Activated gamma-delta T cell (primary cell): ENCODE measurements around the gene GPRC5C.
"Not testable (repeated sequence)": the region's sequence is repeated elsewhere in the genome, so short reads cannot be mapped to it uniquely, and the experiment has no call there.

ENCODE experiments used
- DNase-seq: peaks from one replicate; lab custom pipeline; 2025; lab: John Stamatoyannopoulos, UW

GPRC5C gene

GRCh38 chr17:74474043-74474792 lies 42.3 kb downstream of the GPRC5C start:
- DNase-seq: no peak

GRCh38 chr17:74475189-74475588 lies 43.3 kb downstream of the GPRC5C start:
- no peak for DNase-seq

DNA sequence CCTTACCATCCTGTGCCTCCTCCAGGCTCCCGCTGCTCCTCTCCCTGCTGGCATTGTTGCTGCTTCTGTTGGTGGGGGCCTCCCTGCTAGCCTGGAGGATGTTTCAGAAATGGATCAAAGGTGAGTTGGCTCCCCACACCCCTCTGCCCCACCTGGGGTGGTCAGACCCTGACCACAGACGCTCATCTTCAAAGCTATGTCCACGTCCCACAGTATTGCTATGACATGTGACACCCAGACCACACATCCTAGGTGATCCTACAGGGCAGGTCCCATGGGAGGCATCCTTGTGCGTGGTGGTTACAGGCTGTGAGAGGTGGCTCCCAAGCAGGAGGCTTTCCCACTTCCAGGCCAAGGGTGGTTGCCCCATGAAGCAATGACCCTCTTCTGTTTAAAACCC lies 45.5 kb downstream of the GPRC5C start:
- DNase-seq: no peak

DNA sequence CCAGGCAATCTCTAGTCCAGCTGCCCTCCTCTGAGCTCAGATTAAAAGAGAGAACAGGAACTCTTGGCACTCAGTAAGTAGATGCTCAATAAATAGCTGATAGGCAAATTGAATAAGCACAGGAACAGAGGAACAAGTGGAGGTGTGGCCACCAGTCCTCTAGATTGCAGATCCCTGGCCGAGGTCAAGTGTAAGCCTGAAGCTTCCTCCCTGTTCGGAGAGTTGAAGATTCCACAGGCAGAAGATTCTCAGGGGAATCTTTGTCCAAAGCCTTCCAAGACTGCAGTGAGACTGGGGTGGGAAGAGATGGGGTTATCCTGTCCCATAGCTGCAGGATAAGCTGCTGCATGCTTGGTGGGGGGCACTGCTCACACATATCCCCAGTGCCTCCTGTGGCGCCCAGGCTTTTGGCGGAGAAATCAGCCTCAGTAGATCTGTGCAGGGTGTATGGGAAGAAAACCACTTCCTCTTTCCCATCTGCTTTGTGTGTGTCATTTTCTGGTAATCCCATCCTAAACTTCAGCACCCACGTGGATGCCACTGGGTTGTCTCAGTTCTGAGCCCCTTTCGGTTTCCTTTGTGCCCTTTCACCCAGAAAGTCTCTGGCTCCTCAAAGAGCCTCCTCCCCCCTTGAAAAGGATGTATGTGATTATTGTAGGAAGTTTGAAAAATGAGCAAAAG lies 46.7 kb downstream of the GPRC5C start:
- DNase-seq: no peak

DNA sequence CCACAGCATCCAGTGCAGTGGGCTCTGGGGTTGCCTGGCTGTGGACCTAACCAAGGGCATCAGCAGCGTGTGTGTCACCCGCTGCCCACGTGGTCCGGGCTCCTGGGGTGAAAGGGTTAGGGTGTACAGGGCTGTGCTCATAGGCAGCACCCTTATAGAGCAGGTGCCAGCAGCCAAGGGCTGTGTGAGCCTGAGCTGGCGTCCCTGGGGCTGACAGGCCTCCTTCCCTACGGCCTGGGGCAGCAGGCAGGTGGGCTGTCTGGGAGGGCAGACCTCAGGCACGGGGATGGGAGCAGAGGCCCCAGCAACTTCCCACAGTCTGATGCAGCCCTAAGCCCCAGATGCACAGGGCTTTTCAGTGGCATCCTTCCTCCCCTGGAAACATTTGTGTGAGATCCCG lies 48.4 kb downstream of the GPRC5C start:
- DNase-seq: no peak

GRCh38 chr17:74481621-74482020 lies 49.7 kb downstream of the GPRC5C start:
- DNase-seq: no peak

DNA sequence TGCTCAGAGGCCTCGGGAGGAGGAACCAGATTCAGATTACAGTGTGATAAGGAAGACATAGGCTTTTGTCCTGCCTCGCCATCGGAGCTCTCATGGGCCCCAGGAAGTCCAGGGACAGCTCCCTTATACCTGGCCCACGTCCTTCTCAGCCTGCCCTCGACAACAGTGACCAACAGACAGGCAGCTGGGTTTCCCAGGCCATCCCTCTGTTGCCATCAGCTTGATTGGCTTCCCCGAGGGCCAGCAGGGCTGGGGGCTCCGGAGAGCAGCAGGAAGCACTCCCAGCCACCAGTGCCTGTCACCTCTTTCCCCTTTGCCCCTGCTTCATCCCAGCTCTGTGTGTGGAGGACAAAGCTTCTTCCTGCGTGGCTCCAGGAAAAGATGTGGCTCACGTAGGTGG lies 52.2 kb downstream of the GPRC5C start:
- DNase-seq: no peak

DNA sequence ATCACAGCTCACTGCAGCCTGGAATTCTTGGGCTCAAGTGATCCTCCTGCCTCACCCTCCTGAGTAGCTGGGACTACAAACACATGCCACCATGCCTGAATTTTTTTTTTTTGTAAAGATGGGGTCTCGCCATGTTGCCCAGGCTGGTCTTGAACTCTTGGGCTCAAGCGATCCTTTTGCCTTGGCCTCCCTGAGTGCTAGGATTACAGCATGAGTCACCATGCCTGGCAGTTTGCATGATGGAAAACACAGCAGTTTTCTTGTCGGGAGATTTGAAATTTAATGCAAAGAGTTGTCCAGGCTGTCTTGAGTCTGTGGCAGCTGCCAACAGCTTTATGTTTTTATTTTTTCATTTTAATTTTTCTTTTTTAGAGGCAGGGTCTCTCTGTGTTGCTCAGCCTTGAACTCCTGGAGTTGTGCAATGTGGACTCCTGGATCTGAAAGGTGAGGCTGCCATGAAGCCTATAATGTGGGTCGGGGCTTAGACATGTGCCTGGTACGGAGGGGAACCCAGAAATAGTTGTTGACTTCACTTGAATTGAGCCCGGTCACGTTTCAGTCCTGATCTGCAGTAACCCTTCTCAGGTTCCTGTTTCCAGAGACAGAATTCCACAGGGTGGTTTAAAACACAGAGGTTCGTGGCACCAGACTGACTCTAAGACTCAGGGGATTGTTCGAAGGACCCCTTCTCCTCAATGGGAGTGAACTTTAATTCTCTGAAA lies 53.3 kb downstream of the GPRC5C start:
- DNase-seq: no peak

DNA sequence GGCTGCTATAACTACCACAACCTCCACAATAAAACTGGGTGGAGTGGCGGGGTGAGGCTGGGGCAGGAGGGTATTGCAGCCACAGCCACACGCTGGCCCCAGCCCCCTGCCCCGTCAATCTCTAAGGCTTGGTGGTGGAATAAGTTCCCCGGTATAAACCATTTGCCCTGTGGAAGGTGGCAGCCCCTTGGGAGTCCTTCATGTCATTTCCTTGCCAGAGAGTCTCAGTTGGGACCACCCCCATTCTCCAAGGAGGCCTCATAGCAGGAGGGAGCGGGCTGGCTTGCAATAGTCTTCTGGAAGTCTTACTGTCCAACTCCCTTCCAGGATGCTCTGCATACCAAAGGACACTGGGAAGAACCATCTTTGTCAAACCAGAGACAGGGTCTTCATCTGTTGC lies 54.0 kb downstream of the GPRC5C start:
- no peak for DNase-seq

GRCh38 chr17:74488276-74488675 lies 56.4 kb downstream of the GPRC5C start:
- not testable (repeated sequence) for DNase-seq

DNA sequence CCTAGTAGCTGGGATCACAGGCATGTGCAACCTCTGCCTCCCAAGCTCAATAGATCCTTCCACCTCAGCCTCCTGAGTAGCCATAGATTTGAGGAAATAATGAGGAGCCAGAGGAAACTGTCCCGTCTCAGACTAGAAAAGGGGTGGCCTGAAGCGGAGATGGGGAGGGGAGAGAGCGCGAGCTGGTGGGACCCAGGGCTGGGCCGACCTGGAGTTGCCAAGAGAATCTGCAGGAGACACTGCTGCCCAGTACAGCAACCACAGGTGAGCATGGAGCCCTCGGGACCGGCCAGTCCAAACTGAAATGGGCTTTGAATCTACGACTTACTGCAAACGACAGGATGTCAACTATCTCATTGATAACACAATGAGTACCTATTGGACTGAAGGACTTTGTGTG lies 58.8 kb downstream of the GPRC5C start:
- DNase-seq: no peak

- DNase-seq: no peak
Measured at GRCh38 chr17:74491626-74492025, 59.7 kb downstream of the GPRC5C start.

GRCh38 chr17:74493331-74493833 lies 61.5 kb downstream of the GPRC5C start:
- no peak for DNase-seq
